ENCODE data around the gene HDGFL2.

The HDGFL2 gene

DNA sequence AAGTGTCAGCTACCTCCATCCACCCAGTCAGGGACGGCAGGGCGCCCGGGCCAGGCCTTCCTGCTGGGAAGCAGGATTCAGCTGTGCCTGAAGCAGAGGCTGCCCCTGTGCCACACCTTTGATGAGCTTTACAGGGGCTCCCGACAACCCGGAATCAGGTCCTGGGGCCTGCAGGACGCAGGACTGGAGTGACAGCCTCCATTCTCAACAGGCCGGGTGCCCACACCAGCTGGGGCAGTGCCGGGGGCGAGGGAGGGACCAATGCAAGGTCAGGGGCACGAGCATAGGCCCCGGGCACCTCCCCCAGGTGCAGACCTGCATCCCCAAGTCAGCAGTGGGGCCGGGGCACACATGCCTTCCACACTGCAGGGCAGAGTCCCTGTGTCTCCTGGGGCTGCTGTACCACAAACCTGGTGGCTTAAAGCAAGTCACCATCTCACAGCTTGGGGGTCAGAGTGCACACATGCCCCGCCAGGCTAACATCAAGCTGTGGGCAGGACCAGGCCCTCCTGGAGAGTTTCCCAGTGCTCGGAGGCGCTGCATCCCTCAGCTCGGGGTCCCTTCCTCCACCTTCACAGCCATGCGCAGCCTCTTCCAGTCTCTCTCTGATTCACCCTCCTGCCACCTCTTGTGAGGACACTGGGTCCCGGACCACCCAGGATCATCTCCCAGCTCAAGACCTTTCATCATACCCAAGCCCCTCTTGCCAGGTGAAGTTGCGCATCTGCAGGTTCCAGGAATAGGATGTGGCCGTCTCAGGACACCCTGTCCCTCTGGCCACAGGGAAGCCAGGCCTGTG, 27.9 kb upstream of the HDGFL2 start:
- DNase-seq (ENCODE audit: insufficient read length, low spot score) (no peak), FAIRE-seq (no peak)
- TF ChIP-seq POLR2AphosphoS5 (IDR thresholded peaks at IDR 0.05; ENCODE audit: low read depth, low read length) (peak; percentile 55), TAF1 (IDR thresholded peaks at IDR 0.05; ENCODE audit: low read depth, low read length) (no peak), PAX5 (IDR thresholded peaks at IDR 0.05; ENCODE audit: insufficient read depth, low read length, severe bottlenecking) (no peak), POU2F2 (IDR thresholded peaks at IDR 0.05; ENCODE audit: low read depth, low read length) (no peak), SPI1 (IDR thresholded peaks at IDR 0.05; ENCODE audit: low read depth, low read length) (no peak), POLR2A (IDR thresholded peaks at IDR 0.05; ENCODE audit: low read depth, low read length) (peak; percentile 56)

GRCh38 chr19:4444765-4445741, 27.0 kb upstream of the HDGFL2 start:
- DNase-seq (ENCODE audit: insufficient read length, low spot score) (no peak), FAIRE-seq (no peak)

GRCh38 chr19:4445963-4446703, 26.0 kb upstream of the HDGFL2 start:
- TF ChIP-seq POLR2A (IDR thresholded peaks at IDR 0.05; ENCODE audit: low read depth, low read length) = no peak
- peak; percentile 24; the same call in 1 of the 2 replicates for TF ChIP-seq POLR2AphosphoS5 (IDR thresholded peaks at IDR 0.05; ENCODE audit: low read depth, low read length)
- DNase-seq (ENCODE audit: insufficient read length, low spot score) (peak; percentile 19), FAIRE-seq (no peak)

More at GRCh38 chr19:4444765-4445741, 27.0 kb upstream of the HDGFL2 start:
- TF ChIP-seq POLR2AphosphoS5 (IDR thresholded peaks at IDR 0.05; ENCODE audit: low read depth, low read length) (no peak), POU2F2 (IDR thresholded peaks at IDR 0.05; ENCODE audit: low read depth, low read length) (no peak), PAX5 (IDR thresholded peaks at IDR 0.05; ENCODE audit: insufficient read depth, low read length, severe bottlenecking) (no peak)

- TF ChIP-seq TAF1 (IDR thresholded peaks at IDR 0.05; ENCODE audit: low read depth, low read length) (no peak), PAX5 (IDR thresholded peaks at IDR 0.05; ENCODE audit: insufficient read depth, low read length, severe bottlenecking) (no peak)
- peak; percentile 12 for DNase-seq (ENCODE audit: insufficient read length, low spot score)
- no peak for FAIRE-seq
Observed at GRCh38 chr19:4446704-4447200, 25.3 kb upstream of the HDGFL2 start.

- DNase-seq (ENCODE audit: insufficient read length, low spot score) (peak; percentile 8), FAIRE-seq (no peak)
- TF ChIP-seq POLR2A (IDR thresholded peaks at IDR 0.05; ENCODE audit: low read depth, low read length) = no peak
- TF ChIP-seq SPI1 (IDR thresholded peaks at IDR 0.05; ENCODE audit: low read depth, low read length) = no peak
- TF ChIP-seq TAF1 (IDR thresholded peaks at IDR 0.05; ENCODE audit: low read depth, low read length) = no peak
- no peak for TF ChIP-seq POU2F2 (IDR thresholded peaks at IDR 0.05; ENCODE audit: low read depth, low read length)
- TF ChIP-seq POLR2AphosphoS5 (IDR thresholded peaks at IDR 0.05; ENCODE audit: low read depth, low read length) = no peak
- TF ChIP-seq PAX5 (IDR thresholded peaks at IDR 0.05; ENCODE audit: insufficient read depth, low read length, severe bottlenecking) = no peak
Observed at GRCh38 chr19:4447327-4448146, 24.6 kb upstream of the HDGFL2 start.

DNA sequence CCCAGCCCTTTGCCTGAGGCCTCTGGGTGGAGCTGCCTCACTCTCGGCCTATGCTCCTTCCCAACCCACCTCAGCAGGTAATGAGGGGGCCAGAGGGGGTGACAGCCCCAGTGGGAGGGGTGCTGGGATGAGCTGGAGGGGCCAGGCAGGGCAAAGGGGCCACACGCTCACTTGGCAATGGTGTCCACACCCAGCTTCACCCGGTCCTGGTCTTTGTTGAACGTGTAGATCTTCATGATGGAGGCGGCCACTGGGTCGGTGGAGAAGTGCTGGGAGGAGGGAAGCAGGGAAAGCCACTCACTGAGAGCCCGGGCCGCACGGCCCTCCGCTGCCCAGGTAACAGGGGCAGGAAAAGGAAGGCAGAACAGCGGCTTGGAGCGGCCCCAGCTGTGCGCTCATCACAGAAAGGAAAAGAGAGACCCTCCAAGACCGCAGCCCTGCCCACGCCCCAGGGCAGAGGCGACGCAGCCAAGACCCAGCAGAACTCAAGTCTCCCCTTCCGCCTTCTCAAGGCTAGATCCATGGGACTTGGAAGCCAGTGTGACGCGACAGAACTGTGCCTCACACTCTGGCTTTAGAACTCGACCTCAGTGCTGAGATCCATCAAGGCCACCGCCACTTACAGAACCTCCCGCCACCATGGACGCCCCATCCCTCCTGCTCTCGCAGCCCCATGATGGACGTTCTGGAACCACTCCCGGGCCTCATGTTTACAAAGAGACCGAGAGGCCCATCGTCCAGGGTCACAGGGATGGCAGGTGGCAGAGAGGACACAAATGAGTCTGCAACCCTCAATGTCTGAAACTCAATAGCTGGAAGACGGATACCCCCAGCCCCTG, 23.7 kb upstream of the HDGFL2 start:
- DNase-seq (ENCODE audit: insufficient read length, low spot score) (peak; percentile 16), FAIRE-seq (no peak)
- TF ChIP-seq PAX5 (IDR thresholded peaks at IDR 0.05; ENCODE audit: insufficient read depth, low read length, severe bottlenecking) = no peak
- TF ChIP-seq TAF1 (IDR thresholded peaks at IDR 0.05; ENCODE audit: low read depth, low read length) = no peak
- TF ChIP-seq POLR2AphosphoS5 (IDR thresholded peaks at IDR 0.05; ENCODE audit: low read depth, low read length) = no peak
- no peak for TF ChIP-seq POLR2A (IDR thresholded peaks at IDR 0.05; ENCODE audit: low read depth, low read length)
- TF ChIP-seq SPI1 (IDR thresholded peaks at IDR 0.05; ENCODE audit: low read depth, low read length) = no peak
- no peak for TF ChIP-seq POU2F2 (IDR thresholded peaks at IDR 0.05; ENCODE audit: low read depth, low read length)

- FAIRE-seq = no peak
- peak; percentile 14 for DNase-seq (ENCODE audit: insufficient read length, low spot score)
- 0 out of 2 replicates have a peak, but pooled peaks have one; percentile 34 for TF ChIP-seq POLR2AphosphoS5 (IDR thresholded peaks at IDR 0.05; ENCODE audit: low read depth, low read length)
- no peak for TF ChIP-seq POLR2A (IDR thresholded peaks at IDR 0.05; ENCODE audit: low read depth, low read length)
Observed at GRCh38 chr19:4449022-4449638, 23.0 kb upstream of the HDGFL2 start.

GRCh38 chr19:4449639-4450028, 22.5 kb upstream of the HDGFL2 start:
- FAIRE-seq = no peak
- TF ChIP-seq POLR2AphosphoS5 (IDR thresholded peaks at IDR 0.05; ENCODE audit: low read depth, low read length) (no peak), SPI1 (IDR thresholded peaks at IDR 0.05; ENCODE audit: low read depth, low read length) (no peak), POU2F2 (IDR thresholded peaks at IDR 0.05; ENCODE audit: low read depth, low read length) (no peak)
- DNase-seq (ENCODE audit: insufficient read length, low spot score) = no peak

Data from GM12891 (cell line).